ENCODE measurements around the gene RPL13. TPM values are rescaled to one million over a fixed set of nuclear protein-coding genes. Genes with fewer than 3 reads are reported as not detected.
A peak's percentile ranks its signal among the peaks of the same experiment; 100 is the strongest.

Gene RPL13
- total and polyA plus RNA-seq, 2 experiments from 2014 or later: 1,293 to 5,939 TPM

- H3K36me3 ChIP-seq: peaks cover 20% of the 10 kb centered on the region
- peaks cover 10% of the 10 kb centered on the region for H3K4me1 ChIP-seq (ENCODE audit: low read depth)
- no peak for DNase-seq (ENCODE audit: low read depth in 1 of 2, low spot score in 1 of 2)
- no peaks in the 10 kb centered on the region for H3K27me3 ChIP-seq
- no peak for TF ChIP-seq CTCF (IDR thresholded peaks at IDR 0.05; ENCODE audit: low read depth, low read length)
- no peak overlapping the region for H3K4me3 ChIP-seq
- no peaks in the 10 kb centered on the region for H3K9me3 ChIP-seq (ENCODE audit: low read depth)
- H3K27ac ChIP-seq: no peak overlapping the region
Measured at GRCh38 chr16:89538286-89538685, 22.2 kb upstream of the RPL13 start.

GRCh38 chr16:89540557-89540956 is 19.9 kb upstream of the RPL13 start:
- no peak for TF ChIP-seq CTCF (IDR thresholded peaks at IDR 0.05; ENCODE audit: low read depth, low read length)
- DNase-seq (ENCODE audit: low read depth in 1 of 2, low spot score in 1 of 2): no peak
- Histone ChIP-seq H3K36me3 (peaks cover 4% of the 10 kb centered on the region), H3K27ac (peak overlapping the region; percentile 64), H3K9me3 (ENCODE audit: low read depth) (no peaks in the 10 kb centered on the region), H3K27me3 (no peaks in the 10 kb centered on the region), H3K4me3 (no peak overlapping the region), H3K4me1 (ENCODE audit: low read depth) (peaks cover 10% of the 10 kb centered on the region)

GRCh38 chr16:89541792-89542191 is 18.7 kb upstream of the RPL13 start:
- Histone ChIP-seq H3K36me3 (peaks cover 14% of the 10 kb centered on the region), H3K27me3 (no peaks in the 10 kb centered on the region)

GRCh38 chr16:89544113-89544512 is 16.4 kb upstream of the RPL13 start:
- no peak overlapping the region for H3K27ac ChIP-seq
- H3K9me3 ChIP-seq (ENCODE audit: low read depth): no peaks in the 10 kb centered on the region
- H3K27me3 ChIP-seq: no peaks in the 10 kb centered on the region
- peaks cover 27% of the 10 kb centered on the region for H3K36me3 ChIP-seq
- no peak for TF ChIP-seq CTCF (IDR thresholded peaks at IDR 0.05; ENCODE audit: low read depth, low read length)
- no peak for DNase-seq (ENCODE audit: low read depth in 1 of 2, low spot score in 1 of 2)
- H3K4me3 ChIP-seq: no peak overlapping the region
- peaks cover 10% of the 10 kb centered on the region for H3K4me1 ChIP-seq (ENCODE audit: low read depth)

More at GRCh38 chr16:89541792-89542191, 18.7 kb upstream of the RPL13 start:
- Histone ChIP-seq H3K9me3 (ENCODE audit: low read depth) (no peaks in the 10 kb centered on the region), H3K4me1 (ENCODE audit: low read depth) (peaks cover 10% of the 10 kb centered on the region), H3K4me3 (no peak overlapping the region), H3K27ac (peak overlapping the region; percentile 62)
- no peak for DNase-seq (ENCODE audit: low read depth in 1 of 2, low spot score in 1 of 2)
- TF ChIP-seq CTCF (IDR thresholded peaks at IDR 0.05; ENCODE audit: low read depth, low read length): no peak

GRCh38 chr16:89544713-89545043 is 15.8 kb upstream of the RPL13 start:
- no peak for DNase-seq (ENCODE audit: low read depth in 1 of 2, low spot score in 1 of 2)
- peaks cover 28% of the 10 kb centered on the region for H3K36me3 ChIP-seq
- no peak overlapping the region for H3K4me3 ChIP-seq
- H3K27me3 ChIP-seq: no peaks in the 10 kb centered on the region
- H3K9me3 ChIP-seq (ENCODE audit: low read depth): no peaks in the 10 kb centered on the region
- no peak overlapping the region for H3K27ac ChIP-seq
- peaks cover 10% of the 10 kb centered on the region for H3K4me1 ChIP-seq (ENCODE audit: low read depth)
- TF ChIP-seq CTCF (IDR thresholded peaks at IDR 0.05; ENCODE audit: low read depth, low read length): no peak
